ENCODE data around the gene PCBD2.
"Not testable (repeated sequence)": the region's sequence is repeated elsewhere in the genome, so short reads cannot be mapped to it uniquely, and the experiment has no call there.

PCBD2 gene

DNA sequence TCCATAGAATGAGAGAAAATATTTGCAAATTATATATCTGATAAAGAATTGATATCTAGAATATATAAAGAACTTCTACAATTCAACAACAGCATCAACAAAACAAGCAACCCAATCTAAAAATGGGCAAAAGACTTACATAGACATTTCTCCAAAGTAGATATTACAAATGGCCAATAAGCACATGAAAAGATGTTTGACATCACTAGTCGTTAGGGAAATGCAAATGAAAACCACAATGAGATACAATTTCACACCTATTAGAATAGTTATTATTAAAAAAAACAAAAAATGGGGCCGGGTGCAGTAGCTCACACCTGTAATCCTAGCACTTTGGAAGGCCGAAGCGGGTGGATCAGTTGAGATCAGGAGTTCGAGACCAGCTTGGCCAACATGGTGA, 87.2 kb downstream of the PCBD2 start:
- intact Hi-C loops (cut with DNase I; ENCODE audit: low total_unique reads), result no loop called here
- no peaks in the 10 kb centered on the region for H3K9me3 ChIP-seq
- no peak overlapping the region for H3K4me3 ChIP-seq
- no peaks in the 10 kb centered on the region for H3K27me3 ChIP-seq
- H3K36me3 ChIP-seq, result no peaks in the 10 kb centered on the region
- H3K4me1 ChIP-seq, result peaks cover 0 to 10% (median 0%) of the 10 kb centered on the region in 4 donors
- no peak for DNase-seq
- TF ChIP-seq, protein P1, sequence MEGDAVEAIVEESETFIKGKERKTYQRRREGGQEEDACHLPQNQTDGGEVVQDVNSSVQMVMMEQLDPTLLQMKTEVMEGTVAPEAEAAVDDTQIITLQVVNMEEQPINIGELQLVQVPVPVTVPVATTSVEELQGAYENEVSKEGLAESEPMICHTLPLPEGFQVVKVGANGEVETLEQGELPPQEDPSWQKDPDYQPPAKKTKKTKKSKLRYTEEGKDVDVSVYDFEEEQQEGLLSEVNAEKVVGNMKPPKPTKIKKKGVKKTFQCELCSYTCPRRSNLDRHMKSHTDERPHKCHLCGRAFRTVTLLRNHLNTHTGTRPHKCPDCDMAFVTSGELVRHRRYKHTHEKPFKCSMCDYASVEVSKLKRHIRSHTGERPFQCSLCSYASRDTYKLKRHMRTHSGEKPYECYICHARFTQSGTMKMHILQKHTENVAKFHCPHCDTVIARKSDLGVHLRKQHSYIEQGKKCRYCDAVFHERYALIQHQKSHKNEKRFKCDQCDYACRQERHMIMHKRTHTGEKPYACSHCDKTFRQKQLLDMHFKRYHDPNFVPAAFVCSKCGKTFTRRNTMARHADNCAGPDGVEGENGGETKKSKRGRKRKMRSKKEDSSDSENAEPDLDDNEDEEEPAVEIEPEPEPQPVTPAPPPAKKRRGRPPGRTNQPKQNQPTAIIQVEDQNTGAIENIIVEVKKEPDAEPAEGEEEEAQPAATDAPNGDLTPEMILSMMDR (IDR thresholded peaks at IDR 0.05), result no peak
- no peak overlapping the region for H3K27ac ChIP-seq

DNA sequence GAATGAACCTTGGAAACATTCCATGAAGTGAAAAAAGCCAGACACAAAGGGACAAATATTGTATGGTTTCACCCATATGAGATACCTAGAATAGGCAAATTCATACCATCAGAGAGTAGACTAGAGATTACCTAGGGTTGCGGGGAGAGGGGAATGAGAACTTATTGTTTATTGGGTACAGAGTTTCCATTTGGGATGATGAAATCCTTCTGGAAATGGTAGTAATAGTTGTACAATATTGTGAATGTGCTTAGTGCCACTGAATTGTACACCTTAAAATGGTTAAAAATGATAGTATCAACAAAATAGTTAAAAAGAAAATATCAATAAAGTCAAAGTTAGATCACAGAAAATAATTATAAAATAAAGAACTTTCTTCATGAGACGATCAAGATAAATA, 88.2 kb downstream of the PCBD2 start:
- H3K4me3 ChIP-seq, result no peak overlapping the region
- intact Hi-C loops (cut with DNase I; ENCODE audit: low total_unique reads), result no loop called here
- TF ChIP-seq, protein P1 (IDR thresholded peaks at IDR 0.05), result no peak

DNA sequence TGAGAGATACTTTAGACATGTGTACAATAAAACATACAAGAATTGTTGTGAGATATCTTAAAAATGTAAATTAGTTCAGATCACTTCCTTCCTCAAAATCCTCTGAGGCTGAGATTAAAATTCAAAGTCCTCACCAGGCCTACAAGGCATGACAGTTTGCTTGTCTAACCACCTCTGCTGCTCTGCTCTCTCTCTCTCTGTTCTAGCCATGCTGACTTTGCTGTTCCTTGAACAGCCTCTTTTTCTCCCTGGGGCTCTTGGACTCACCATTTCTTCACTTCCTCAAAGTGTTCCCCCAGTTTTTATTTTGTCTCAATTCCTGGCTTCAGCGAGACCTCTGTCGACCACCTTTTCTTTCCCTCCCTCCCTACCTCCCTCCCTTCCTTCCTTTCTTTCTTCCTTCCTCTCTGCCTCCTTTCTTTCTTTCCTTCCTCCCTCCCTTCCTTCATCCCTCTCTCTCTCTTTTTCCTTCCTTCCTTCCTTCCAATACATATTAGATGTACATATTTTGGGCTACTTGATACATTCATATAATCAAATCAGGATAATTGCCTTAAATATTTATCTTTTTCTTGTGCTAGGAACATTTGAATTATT, 89.7 kb downstream of the PCBD2 start:
- TF ChIP-seq, protein P1 (IDR thresholded peaks at IDR 0.05), result no peak
- intact Hi-C loops (cut with DNase I; ENCODE audit: low total_unique reads), result no loop called here
- H3K36me3 ChIP-seq, result no peaks in the 10 kb centered on the region
- H3K27ac ChIP-seq, result no peak overlapping the region
- no peak for DNase-seq
- H3K9me3 ChIP-seq, result no peaks in the 10 kb centered on the region
- no peak overlapping the region for H3K4me3 ChIP-seq
- H3K4me1 ChIP-seq, result peaks cover 0 to 10% (median 0%) of the 10 kb centered on the region in 4 donors
- no peaks in the 10 kb centered on the region for H3K27me3 ChIP-seq

More for the DNA sequence above, 88.2 kb downstream of the PCBD2 start:
- DNase-seq, result no peak
- H3K4me1 ChIP-seq, result peaks cover 0 to 10% (median 0%) of the 10 kb centered on the region in 4 donors
- no peak overlapping the region for H3K27ac ChIP-seq
- H3K36me3 ChIP-seq, result no peaks in the 10 kb centered on the region
- H3K27me3 ChIP-seq, result no peaks in the 10 kb centered on the region
- H3K9me3 ChIP-seq, result no peaks in the 10 kb centered on the region

DNA sequence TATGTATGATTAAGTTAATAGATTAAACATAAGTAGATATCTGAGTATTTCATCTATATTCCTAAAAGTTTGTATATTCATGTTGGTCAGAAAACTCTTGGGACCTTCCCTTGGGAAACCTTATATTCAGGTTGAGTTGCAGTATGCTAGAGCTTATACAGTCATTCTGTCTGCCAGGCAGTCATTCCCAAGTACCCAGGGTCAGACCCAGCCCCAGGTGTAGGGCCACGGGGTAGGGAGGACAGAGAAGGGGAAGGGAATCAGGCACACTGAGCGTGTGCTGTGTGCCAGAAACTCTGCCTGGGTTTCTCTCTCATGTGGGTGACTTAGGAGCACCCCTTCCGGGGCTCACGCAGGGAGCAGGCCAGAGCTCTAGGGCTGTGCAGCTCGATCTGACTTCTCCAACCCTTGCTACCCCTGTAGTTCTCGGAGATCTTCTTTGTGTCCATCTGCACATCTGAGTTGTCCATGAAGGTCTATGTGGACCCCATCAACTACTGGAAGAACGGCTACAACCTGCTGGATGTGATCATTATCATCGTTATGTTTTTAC, 91.0 kb downstream of the PCBD2 start:
- TF ChIP-seq, protein P1 (IDR thresholded peaks at IDR 0.05), result no peak
- Histone ChIP-seq H3K9me3 (no peaks in the 10 kb centered on the region), H3K27me3 (no peaks in the 10 kb centered on the region), H3K4me3 (no peak overlapping the region), H3K4me1 (peaks cover 0 to 10% (median 0%) of the 10 kb centered on the region in 4 donors), H3K36me3 (no peaks in the 10 kb centered on the region), H3K27ac (no peak overlapping the region)
- DNase-seq, result no peak
- intact Hi-C loops (cut with DNase I; ENCODE audit: low total_unique reads), result no loop called here

DNA sequence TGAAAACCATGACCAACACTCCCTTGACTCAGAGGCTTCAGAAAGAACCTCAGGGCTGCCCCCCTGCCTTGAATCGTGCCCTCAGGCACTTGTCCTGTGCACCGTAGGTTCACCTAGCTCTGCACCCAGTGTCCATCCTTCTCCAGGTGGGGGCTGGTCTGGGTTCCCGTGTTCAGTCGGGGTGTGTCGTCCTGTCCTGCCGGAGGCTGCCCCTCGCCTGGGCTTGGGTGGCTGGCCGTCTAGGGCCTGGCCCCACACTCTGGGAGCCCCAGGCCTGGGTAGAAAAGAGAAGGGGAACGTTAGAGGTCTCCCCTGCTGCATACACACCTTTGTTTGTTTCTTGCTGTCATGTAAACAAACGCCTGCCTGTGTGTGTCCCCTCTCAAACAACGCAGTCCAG, 92.1 kb downstream of the PCBD2 start:
- intact Hi-C loops (cut with DNase I; ENCODE audit: low total_unique reads), result no loop called here
- H3K4me3 ChIP-seq, result no peak overlapping the region
- peaks cover 0 to 10% (median 0%) of the 10 kb centered on the region in 4 donors for H3K4me1 ChIP-seq
- no peak overlapping the region for H3K27ac ChIP-seq
- no peaks in the 10 kb centered on the region for H3K36me3 ChIP-seq
- no peaks in the 10 kb centered on the region for H3K27me3 ChIP-seq
- TF ChIP-seq, protein P1 (IDR thresholded peaks at IDR 0.05), result no peak
- no peaks in the 10 kb centered on the region for H3K9me3 ChIP-seq
- DNase-seq, result no peak

DNA sequence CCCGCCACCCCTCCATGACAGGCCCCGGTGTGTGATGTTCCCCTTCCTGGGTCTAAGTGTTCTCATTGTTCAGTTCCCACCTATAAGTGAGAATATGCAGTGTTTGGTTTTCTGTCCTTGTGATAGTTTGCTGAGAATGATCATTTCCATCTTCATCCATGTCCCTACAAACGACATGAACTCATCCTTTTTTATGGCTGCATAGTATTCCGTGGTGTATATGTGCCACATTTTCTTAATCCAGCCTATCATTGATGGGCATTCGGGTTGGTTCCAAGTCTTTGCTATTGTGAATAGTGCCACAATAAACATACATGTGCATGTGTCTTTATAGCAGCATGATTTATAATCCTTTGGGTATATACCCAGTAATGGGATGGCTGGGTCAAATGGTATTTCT, 93.1 kb downstream of the PCBD2 start:
- H3K27ac ChIP-seq; H3K4me3 ChIP-seq; H3K9me3 ChIP-seq; H3K4me1 ChIP-seq; H3K36me3 ChIP-seq; intact Hi-C loops (cut with DNase I; ENCODE audit: low total_unique reads); H3K27me3 ChIP-seq; DNase-seq: not testable (repeated sequence)

Measured in tibial artery (tissue), 4 donors.